DMS79 treated with DMSO at 0.1 percent for 48 hours (cell line): ENCODE data around the gene IGSF6.
A peak's percentile ranks its signal among the peaks of the same experiment; 100 is the strongest.

Source experiments
- DNase-seq: peaks from one replicate; lab custom pipeline; 2025; lab: John Stamatoyannopoulos, UW

The IGSF6 gene

DNA sequence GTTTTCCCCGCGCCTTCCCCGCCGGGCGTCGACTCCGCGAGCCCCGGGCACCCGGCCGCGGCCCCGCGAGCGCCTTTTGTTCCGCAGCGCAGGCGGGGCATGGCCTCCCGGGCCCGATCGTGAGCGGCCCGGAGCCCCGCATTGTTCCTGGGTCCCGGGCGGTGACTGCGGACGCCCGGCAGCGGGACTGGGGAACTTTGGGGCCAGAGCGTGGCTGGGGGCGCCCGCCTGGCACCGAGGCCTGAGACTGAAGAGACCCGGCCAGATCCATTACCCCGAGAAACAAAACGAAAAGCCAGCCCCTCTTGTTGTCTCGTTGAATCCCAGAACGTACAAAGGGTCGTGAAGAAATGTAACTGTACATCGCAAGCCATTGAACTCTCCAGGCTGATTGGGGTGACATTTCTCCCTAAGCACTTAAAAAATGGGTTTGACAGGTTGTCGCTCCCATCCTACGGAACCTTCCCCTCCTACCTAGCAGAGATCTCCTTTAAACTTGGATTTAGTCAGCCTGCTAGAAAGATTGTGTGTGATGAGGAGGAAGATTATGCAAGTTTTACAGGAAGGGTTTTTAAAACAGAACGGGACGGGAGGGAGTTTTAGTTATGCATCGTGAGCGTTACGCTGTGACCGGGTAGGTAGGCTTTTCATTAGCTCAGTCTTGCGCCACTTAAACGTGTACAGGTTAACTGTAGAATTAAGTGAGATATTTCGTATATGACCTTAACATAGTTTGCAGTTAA, 52.2 kb downstream of the IGSF6 start:
- DNase-seq = peak; percentile 29

DNA sequence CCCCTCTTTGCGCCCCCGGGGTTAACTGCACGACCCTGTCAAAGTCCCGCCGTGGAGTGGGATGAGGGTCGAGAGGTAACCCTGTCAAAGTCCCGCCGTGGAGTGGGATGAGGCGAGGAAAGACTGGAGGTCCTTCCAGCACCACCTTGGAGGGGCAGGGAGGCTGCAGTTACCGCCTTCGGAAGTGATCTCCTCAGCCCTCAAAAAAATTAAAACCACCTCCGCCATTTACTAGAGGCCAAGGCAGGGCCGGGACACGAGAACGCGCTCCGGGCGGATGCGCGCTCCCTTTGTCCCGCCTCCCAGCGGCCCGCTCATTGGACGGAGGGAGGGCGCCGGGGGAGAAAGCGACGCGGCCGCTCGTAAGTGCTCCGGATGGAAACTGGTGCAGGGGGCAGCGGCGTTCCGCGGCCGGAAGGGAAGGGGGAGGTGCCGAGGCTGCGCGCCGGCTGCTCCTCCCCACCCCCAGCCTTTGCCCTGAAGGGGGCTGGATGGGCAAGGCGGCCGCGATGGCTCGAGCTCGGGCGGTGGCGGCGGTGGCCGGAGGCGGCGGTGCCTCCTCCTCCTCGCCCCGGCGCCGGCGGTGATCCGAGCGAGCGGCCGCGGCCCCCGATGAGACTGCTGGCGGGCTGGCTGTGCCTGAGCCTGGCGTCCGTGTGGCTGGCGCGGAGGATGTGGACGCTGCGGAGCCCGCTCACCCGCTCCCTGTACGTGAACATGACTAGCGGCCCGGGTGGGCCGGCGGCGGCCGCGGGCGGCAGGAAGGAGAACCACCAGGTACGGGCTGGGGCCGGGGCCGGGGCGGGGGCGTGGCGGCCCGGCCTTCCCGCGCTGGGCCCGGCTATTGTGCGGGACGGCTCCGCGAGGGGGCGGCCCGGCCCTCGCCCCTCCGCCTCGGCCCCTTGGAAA, 53.0 kb downstream of the IGSF6 start, which contains the start of gene METTL9:
Gene METTL9 (plus strand): TSS at position 456 of the 909 bp plus-strand sequence. CDS start 157 bp downstream, at position 613.
- DNase-seq = peak; percentile 92

DNA sequence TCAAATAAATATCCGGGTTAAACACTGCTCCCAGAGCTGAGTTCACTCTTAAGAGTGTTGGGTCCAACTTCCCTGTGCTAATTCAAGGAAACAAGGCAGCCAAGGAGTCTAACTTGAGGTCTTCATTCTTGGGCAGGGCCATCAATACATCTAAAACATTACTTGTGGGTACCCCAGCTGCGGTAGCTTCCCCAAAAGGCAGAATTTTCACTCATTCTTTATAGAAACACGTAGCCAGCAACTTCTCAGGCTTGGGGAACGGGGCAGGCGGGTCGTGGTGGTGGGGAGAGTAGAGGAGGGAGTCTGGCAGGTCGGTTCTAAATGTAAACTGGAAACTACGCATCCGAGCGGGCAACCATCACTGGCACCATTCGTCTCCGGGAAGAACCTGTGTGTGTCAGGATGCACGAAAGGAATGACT, 53.7 kb downstream of the IGSF6 start:
- DNase-seq = peak; percentile 44

DNA sequence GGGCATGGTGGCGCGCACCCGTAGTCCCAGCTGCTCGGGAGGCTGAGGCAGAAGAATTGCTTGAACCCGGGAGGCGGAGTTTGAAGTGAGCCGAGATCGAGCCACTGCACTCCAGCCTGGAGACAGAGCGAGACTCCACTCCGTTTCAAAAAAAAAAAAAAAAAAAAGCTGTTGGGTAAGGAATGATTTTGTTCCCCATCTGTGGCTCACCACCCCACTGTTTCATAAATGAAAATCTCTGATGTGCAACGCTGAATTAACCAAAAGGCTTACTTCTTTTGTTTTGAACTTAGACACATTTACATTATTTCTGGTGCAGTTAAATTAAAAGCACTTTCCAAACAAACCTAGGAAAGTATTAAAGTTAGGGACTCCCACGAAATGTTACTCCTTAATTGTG, 54.2 kb downstream of the IGSF6 start:
- no peak for DNase-seq

DNA sequence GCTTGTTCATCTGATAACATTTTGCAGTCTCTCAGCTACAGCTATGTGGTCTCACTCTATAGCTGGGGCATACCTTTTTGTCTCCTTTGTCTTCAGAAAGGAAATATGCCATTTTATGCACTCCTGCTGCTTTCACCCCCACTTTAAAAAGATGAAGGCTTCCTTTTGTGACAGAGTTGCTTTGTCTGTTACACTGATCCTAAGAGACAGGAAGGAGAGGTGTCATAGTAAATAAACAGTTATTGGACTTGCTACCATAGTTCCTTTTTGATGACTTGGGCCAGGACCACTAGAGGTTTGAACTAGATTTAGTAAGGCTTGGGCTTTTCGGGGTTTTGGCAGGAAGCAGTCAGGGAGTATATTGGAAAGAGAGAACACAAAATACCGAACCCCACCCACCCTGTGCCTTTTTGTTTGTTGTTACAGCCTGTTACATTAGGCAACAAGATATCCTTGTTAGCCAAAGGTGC, 54.8 kb downstream of the IGSF6 start:
- no peak for DNase-seq

DNA sequence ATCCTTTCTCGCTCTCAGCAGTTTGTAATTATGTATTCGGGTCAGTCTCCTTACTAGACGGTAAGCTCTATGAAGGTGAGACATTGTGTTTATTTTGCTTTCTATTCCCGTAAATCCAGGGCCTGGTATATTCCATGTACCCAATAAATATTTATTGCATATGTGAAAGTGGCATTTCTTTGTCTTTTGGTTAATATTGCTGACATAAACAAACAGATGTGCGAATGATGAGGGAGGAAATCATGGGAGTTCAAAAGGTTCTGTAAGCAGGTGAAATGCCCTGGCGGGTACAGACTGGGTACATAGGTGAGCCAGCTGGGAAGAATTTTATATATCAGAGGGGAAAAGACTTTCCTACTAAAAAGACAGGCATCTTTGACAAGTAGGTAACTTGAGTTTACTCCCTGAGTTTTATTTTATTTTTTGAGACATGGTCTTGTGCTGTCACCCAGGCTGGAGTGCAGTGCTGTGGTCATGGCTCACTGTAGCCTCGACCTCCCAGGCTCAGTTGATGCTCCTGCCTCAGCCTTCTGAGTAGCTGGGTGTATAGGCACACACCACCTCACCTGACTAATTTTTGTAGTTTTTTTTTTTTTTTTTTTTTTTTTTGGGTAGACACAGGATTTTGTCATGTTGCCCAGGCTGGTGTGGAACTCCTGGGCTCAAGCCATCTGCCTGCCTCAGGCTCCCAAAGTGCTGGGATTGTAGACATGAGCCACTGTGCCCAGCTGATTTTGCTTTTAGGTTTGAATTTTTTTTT, 58.7 kb downstream of the IGSF6 start:
- DNase-seq = no peak

DNA sequence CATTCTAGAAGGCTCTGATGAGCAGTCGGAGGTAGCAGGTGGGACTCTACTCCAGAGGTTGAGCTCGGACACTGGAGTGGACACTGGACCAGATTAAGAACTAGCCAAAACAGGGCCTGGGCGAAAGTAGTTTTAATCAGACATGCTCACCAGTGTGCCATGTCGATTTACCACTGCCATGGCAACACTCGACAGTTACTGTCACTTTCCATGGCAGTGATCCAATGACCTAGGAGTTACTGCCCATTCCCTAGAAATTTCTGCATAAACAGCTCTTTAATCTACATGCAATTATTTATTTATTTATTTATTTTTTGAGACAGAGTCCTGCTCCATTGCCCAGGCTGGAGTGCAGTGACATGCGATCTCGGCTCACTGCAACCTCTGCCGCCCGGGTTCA, 60.2 kb downstream of the IGSF6 start:
- no peak for DNase-seq

DNA sequence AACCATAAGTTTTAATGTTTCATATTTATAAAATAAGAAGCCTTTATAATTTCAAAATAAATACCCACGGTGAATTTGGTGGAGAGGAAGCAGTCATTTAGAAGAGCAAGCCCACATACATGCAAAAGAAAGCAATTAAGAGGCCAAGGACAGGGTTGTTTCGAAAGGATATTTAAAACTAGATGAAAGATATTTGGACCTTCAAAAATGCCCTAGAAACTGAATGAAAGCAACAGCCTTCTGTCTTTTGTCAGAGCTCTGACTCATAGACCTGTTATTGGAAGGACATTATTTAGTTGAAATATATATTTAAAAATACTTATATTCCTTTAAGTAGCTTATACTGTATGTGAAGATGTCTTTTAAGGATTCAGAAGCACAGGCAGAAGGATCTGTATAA, 61.6 kb downstream of the IGSF6 start:
- no peak for DNase-seq

DNA sequence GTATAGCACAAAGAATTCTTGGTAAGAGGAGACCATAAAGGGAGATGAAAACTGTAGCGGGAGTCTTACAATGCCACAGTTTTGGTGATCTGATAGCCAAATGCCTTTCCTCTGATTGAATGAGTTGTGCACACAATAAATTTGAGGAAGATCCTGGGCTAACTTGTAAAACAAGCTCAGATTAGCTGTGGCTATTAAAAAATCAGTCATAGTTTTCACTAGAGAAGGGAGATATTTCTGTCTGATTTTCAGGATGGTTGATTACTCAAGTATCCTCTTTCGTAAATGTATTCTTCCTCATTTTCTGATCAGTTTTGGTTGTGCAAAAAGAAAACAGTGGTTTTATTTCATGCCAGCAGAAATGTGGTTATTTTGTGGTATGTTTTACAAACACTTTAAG, 62.1 kb downstream of the IGSF6 start:
- DNase-seq = no peak

DNA sequence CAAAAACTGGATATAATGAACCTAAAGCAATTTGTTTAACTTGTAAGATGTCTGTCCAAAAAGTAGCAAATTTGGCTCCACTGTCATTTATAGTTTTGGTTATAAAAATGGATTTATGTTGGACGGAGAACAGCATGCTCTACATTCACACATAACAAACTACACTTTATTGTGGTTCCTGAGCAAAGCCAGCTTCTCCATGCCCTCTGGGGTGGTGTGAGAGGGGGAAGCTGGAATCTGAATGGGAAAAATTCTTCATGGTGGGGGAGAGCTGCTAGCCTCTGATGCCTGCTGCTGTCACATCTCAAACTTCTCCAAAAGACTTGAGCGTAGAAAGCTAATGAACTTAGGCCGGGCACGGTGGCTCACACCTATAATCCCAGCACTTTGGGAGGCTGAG, 62.9 kb downstream of the IGSF6 start:
- no peak for DNase-seq
